ENCODE measurements around the gene NUCB1. TPM values are rescaled to one million over a fixed set of nuclear protein-coding genes. Genes with fewer than 3 reads are reported as not detected.

NUCB1 gene
- 162 and 173 TPM in 2 replicates for total RNA-seq (2022)
- percentile 59 among the genes with signal in this experiment for Bru-seq, nascent RNA
- percentile 75 among the genes with signal in this experiment for BruChase-seq, experiment 1, labeled RNA remaining after a 6-hour chase
- BruChase-seq, experiment 2, labeled RNA remaining after a 2-hour chase, result percentile 67 among the genes with signal in this experiment
- long read RNA-seq, transcript NUCB1-201 (13 exons, 2,668 nt), result major isoform, 97 of 140 reads
- long read RNA-seq, partial matches to known transcripts, result 31 of 140 reads
- long read RNA-seq, other reads (novel, unspliced or antisense), result 11 of 140 reads

- Mint-ChIP-seq H3K4me1 (ENCODE audit: low read depth, unreplicated experiment) (peaks cover 6% of the 10 kb centered on the region), H3K36me3 (ENCODE audit: insufficient read depth, unreplicated experiment) (peaks cover 47% of the 10 kb centered on the region), H3K27ac (ENCODE audit: unreplicated experiment) (peak within 1 kb of the TSS; percentile 93), H3K9me3 (ENCODE audit: low read depth, unreplicated experiment) (no peaks in the 10 kb centered on the region), H3K4me3 (ENCODE audit: low read depth, unreplicated experiment) (peak within 1 kb of the TSS; percentile 99), H3K27me3 (ENCODE audit: unreplicated experiment) (no peaks in the 10 kb centered on the region)
- no peak for TF ChIP-seq CTCF (IDR thresholded peaks at IDR 0.05; ENCODE audit: unreplicated experiment)
- CTCF ChIA-PET, result interaction anchor here (0.5 to 1.4 kb wide), 8 partner anchors 12 to 313 kb away, joined by 3 to 7 read pairs (median 4); partner anchors contain the start of gene BAX
- BruUV-seq (replicated peaks), result TSS peak; percentile 77
- intact Hi-C loops (cut with micrococcal nuclease; ENCODE audit: unreplicated experiment), result no loop called here
- peak; percentile 99 for DNase-seq
These were observed at the start of gene NUCB1 for GRCh38 chr19:48899781-48900476. TSS of gene NUCB1 (plus strand) at chr19:48900312. CDS start at chr19:48900797, 485 bp downstream.

- Mint-ChIP-seq H3K27me3 (ENCODE audit: unreplicated experiment) (no peaks in the 10 kb centered on the region), H3K4me3 (ENCODE audit: low read depth, unreplicated experiment) (no peak overlapping the region), H3K4me1 (ENCODE audit: low read depth, unreplicated experiment) (peaks cover 7% of the 10 kb centered on the region), H3K27ac (ENCODE audit: unreplicated experiment) (no peak overlapping the region), H3K9me3 (ENCODE audit: low read depth, unreplicated experiment) (no peaks in the 10 kb centered on the region), H3K36me3 (ENCODE audit: insufficient read depth, unreplicated experiment) (peaks cover 36% of the 10 kb centered on the region)
- BruUV-seq (replicated peaks), result no TSS peak
- no peak for DNase-seq
- CTCF ChIA-PET, result interaction anchor here (0.8 kb wide), 1 partner anchor 10 kb away, joined by 3 read pairs; no protein-coding TSS in a partner anchor
- intact Hi-C loops (cut with micrococcal nuclease; ENCODE audit: unreplicated experiment), result no loop called here
- no peak for TF ChIP-seq CTCF (IDR thresholded peaks at IDR 0.05; ENCODE audit: unreplicated experiment)
These were observed 47.8 kb upstream of the NUCB1 start for GRCh38 chr19:48852292-48852691.

GRCh38 chr19:48853483-48853882 lies 46.6 kb upstream of the NUCB1 start:
- CTCF ChIA-PET, result interaction anchor here (1.0 to 1.3 kb wide), 2 partner anchors 10 to 65 kb away, joined by 3 to 4 read pairs; no protein-coding TSS in a partner anchor
- Mint-ChIP-seq H3K4me1 (ENCODE audit: low read depth, unreplicated experiment) (peaks cover 7% of the 10 kb centered on the region), H3K9me3 (ENCODE audit: low read depth, unreplicated experiment) (no peaks in the 10 kb centered on the region), H3K4me3 (ENCODE audit: low read depth, unreplicated experiment) (no peak overlapping the region), H3K36me3 (ENCODE audit: insufficient read depth, unreplicated experiment) (peaks cover 26% of the 10 kb centered on the region), H3K27ac (ENCODE audit: unreplicated experiment) (no peak overlapping the region), H3K27me3 (ENCODE audit: unreplicated experiment) (no peaks in the 10 kb centered on the region)
- no peak for DNase-seq
- intact Hi-C loops (cut with micrococcal nuclease; ENCODE audit: unreplicated experiment), result no loop called here
- no peak for TF ChIP-seq CTCF (IDR thresholded peaks at IDR 0.05; ENCODE audit: unreplicated experiment)
- BruUV-seq (replicated peaks), result no TSS peak

GRCh38 chr19:48854103-48854502 lies 46.0 kb upstream of the NUCB1 start:
- Mint-ChIP-seq H3K27me3 (ENCODE audit: unreplicated experiment) (no peaks in the 10 kb centered on the region), H3K27ac (ENCODE audit: unreplicated experiment) (no peak overlapping the region), H3K9me3 (ENCODE audit: low read depth, unreplicated experiment) (no peaks in the 10 kb centered on the region), H3K36me3 (ENCODE audit: insufficient read depth, unreplicated experiment) (peaks cover 26% of the 10 kb centered on the region), H3K4me3 (ENCODE audit: low read depth, unreplicated experiment) (no peak overlapping the region), H3K4me1 (ENCODE audit: low read depth, unreplicated experiment) (peaks cover 7% of the 10 kb centered on the region)
- DNase-seq, result no peak
- intact Hi-C loops (cut with micrococcal nuclease; ENCODE audit: unreplicated experiment), result no loop called here
- TF ChIP-seq CTCF (IDR thresholded peaks at IDR 0.05; ENCODE audit: unreplicated experiment), result no peak
- CTCF ChIA-PET, result interaction anchor here (0.6 to 1.8 kb wide), 4 partner anchors 11 to 116 kb away, joined by 3 to 10 read pairs (median 4); partner anchors contain the start of gene FTL
- no TSS peak for BruUV-seq (replicated peaks)

Data from Calu3 (cell line).